ENCODE results near the gene AGAP1.
A peak's percentile ranks its signal among the peaks of the same experiment; 100 is the strongest.
"Not testable (repeated sequence)": the region's sequence is repeated elsewhere in the genome, so short reads cannot be mapped to it uniquely, and the experiment has no call there.

Gene AGAP1

DNA sequence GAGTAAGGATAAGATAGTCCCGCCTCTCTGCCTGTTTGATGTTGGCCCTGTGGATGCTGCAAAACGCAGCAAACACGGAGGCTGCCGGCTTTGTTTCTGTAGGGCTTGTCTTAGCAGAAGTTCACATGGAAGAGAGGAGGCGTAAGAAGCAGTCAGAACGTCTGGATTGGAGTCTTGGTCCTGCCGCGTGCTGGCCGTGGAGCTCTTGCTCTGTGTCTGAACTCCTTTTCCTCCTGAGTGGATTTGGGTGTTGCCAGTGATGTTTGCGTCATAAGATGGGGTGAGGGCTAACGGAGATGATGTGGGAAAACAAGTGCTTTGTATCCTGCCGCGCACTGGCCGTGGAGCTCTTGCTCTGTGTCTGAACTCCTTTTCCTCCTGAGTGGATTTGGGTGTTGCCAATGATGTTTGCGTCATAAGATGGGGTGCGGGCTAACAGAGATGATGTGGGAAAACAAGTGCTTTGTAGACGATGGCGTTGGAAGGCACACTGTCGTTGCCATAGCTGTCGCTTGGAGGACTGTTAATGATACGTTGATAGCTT, 240.9 kb downstream of the AGAP1 start:
- no peak for DNase-seq (ENCODE audit: low read depth in 2 of 2)

- no peak for DNase-seq (ENCODE audit: low read depth in 2 of 2)
These were observed 243.6 kb downstream of the AGAP1 start for GRCh38 chr2:235737396-235737795.

- no peak for DNase-seq (ENCODE audit: low read depth in 2 of 2)
These were observed 244.0 kb downstream of the AGAP1 start for GRCh38 chr2:235737840-235738239.

GRCh38 chr2:235739704-235740415, 246.0 kb downstream of the AGAP1 start:
- DNase-seq (ENCODE audit: low read depth in 2 of 2), result no peak

GRCh38 chr2:235740821-235741220, 247.0 kb downstream of the AGAP1 start:
- DNase-seq (ENCODE audit: low read depth in 2 of 2), result no peak

DNA sequence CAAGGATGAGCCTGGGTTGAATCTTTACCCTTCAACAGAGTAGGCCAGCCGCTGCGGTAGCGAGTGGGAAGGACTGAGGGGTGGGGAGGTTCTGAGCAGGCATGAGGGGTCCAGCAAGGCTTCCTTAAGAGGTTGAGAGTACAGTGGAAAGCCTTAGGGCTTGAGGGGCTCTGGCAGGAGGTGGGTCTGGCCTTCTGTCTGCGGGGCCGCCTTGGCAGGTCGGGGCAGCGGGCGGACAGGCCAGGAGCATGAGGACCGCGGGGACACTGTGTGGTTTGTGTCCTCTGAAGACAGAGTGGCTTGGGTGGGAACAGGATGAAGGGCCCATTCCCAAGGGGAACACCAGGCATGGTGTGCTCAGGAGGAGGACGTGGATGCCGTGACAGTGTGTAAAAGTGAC, 250.3 kb downstream of the AGAP1 start:
- DNase-seq (ENCODE audit: low read depth in 2 of 2), result no peak

- DNase-seq (ENCODE audit: low read depth in 2 of 2), result no peak
These were observed 251.8 kb downstream of the AGAP1 start for GRCh38 chr2:235745597-235745996.

DNA sequence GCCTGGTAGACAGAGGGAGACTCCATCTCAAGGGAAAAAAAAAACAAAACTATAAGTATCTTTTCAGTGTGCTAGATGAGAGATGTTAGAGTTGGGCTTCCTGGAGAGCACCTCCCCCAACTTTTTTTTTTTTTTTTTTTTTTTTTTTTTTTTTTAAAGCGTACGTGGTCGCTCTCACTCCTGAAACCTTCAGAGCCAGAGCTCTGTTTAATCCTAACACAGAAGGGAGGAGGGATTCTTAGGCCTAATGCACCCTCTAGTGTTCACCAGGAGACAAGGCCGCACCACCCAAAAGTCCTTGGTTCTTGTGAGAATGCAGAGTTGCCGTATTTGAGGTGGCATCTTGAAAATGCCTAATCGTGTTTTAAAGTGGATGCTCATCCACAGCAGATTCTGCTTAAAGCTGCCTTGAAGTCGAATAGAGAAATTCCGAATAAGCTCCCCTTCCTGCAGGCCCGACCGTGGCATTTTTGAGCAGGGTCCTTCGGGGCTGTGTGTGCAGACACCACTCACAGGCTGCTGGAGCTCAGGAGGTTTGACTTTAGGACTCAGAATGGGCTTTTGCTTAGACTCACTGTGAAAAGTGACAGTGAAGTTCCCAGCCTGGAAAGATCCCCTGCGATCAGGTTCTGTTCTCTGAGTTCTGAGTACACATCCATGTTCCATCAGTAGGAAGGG, 252.6 kb downstream of the AGAP1 start:
- DNase-seq (ENCODE audit: low read depth in 2 of 2), result peak in 1 of 2 experiments; percentile 22

GRCh38 chr2:235747001-235747785, 253.3 kb downstream of the AGAP1 start:
- DNase-seq (ENCODE audit: low read depth in 2 of 2), result no peak

- DNase-seq (ENCODE audit: low read depth in 2 of 2), result no peak
These were observed 253.9 kb downstream of the AGAP1 start for GRCh38 chr2:235747786-235748091.

DNA sequence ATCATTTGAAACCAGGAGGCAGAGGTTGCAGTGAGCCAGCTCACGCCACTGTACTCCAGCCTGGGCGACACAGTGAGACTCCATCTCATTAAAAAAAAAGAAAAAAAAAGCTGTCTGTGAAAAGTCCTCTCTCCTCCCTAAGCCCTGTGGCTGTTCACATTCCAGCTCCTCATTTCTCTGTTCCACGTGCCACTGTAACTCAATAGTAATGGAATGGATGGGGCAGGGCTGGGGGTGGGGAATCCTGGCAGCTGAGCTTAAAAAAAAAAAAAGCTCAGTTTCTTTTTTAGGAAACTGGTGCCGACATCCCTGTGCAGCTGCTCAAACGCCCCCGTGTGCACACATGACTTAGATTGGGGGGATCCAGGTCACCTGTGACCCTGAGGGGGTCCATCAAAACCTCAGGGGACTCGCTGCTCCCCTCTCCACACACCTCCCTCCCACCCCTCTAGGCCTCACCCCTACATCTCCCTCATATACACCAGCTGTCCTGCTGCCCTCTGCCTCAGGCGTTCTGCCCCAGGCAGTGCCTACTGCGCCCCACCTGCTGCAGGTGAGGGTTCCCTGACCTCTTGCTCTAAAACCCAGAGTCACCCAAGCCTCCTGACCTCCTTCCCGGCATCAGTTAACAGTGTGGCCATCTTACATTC, 255.4 kb downstream of the AGAP1 start:
- DNase-seq (ENCODE audit: low read depth in 2 of 2), result no peak

GRCh38 chr2:235749771-235750160, 255.9 kb downstream of the AGAP1 start:
- no peak for DNase-seq (ENCODE audit: low read depth in 2 of 2)

- no peak for DNase-seq (ENCODE audit: low read depth in 2 of 2)
These were observed 259.0 kb downstream of the AGAP1 start for GRCh38 chr2:235752846-235753245.

- DNase-seq (ENCODE audit: low read depth in 2 of 2), result no peak
These were observed 260.7 kb downstream of the AGAP1 start for GRCh38 chr2:235754357-235755207.

- DNase-seq (ENCODE audit: low read depth in 2 of 2), result no peak
These were observed 262.6 kb downstream of the AGAP1 start for GRCh38 chr2:235756491-235756890.

DNA sequence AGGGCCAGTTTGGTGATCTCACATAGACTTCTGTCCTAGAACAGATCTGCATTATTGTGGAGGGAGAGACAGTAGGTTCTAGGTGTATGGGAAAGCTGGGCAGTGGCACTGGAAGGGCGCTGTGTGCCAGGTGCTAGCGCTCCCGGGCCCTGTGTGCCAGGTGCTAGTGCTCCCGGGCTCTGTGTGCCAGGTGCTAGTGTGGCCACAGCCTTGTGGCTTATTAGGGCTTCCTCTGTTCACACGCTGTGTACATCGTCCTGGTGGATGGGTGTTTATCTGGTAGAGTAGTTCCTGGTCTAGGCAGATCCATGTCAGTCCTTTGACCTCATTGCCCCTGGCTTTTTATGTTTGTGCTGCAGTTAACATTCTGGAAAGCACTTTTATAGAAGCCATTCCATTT, 263.4 kb downstream of the AGAP1 start:
- DNase-seq (ENCODE audit: low read depth in 2 of 2), result no peak

- no peak for DNase-seq (ENCODE audit: low read depth in 2 of 2)
These were observed 263.8 kb downstream of the AGAP1 start for GRCh38 chr2:235757640-235758039.

- DNase-seq (ENCODE audit: low read depth in 2 of 2), result no peak
These were observed 269.2 kb downstream of the AGAP1 start for GRCh38 chr2:235762832-235763598.

- DNase-seq (ENCODE audit: low read depth in 2 of 2), result no peak
These were observed 270.0 kb downstream of the AGAP1 start for GRCh38 chr2:235763816-235764215.

GRCh38 chr2:235764478-235764877, 270.6 kb downstream of the AGAP1 start:
- not testable (repeated sequence) for DNase-seq (ENCODE audit: low read depth in 2 of 2)

Data from stimulated activated CD4-positive, alpha-beta T cell treated with anti-CD3 and anti-CD28 coated beads, Interleukin-12 subunit alpha, Interleukin-12 subunit beta, amount 100 ng/mL, for 24 hours (primary cell).